GM19395 (cell line): ENCODE results near the gene PIM3.
"Not testable (repeated sequence)": the region's sequence is repeated elsewhere in the genome, so short reads cannot be mapped to it uniquely, and the experiment has no call there.

ENCODE experiments used
- ATAC-seq: cut with Tn5 transposase; IDR thresholded peaks from one replicate; pipeline ENCODE4 v1.9.1; 2021; ENCODE audit warnings: mild to moderate bottlenecking, moderate library complexity; ENCODE audit not compliant: unreplicated experiment

PIM3 gene

GRCh38 chr22:49942565-49943404 is 17.8 kb upstream of the PIM3 start:
- ATAC-seq: no peak

GRCh38 chr22:49943405-49943765 is 17.2 kb upstream of the PIM3 start:
- no peak for ATAC-seq

- no peak for ATAC-seq
Observed at GRCh38 chr22:49943771-49944398, 16.7 kb upstream of the PIM3 start.

- ATAC-seq: no peak
Observed at GRCh38 chr22:49944399-49944891, 16.1 kb upstream of the PIM3 start.

GRCh38 chr22:49945042-49945794 is 15.4 kb upstream of the PIM3 start:
- ATAC-seq: not testable (repeated sequence)

GRCh38 chr22:49946612-49947295 is 13.8 kb upstream of the PIM3 start:
- no peak for ATAC-seq

GRCh38 chr22:49947296-49947622 is 13.3 kb upstream of the PIM3 start:
- no peak for ATAC-seq

- ATAC-seq: no peak
Observed at GRCh38 chr22:49948116-49948957, 12.2 kb upstream of the PIM3 start.

- ATAC-seq: no peak
Observed at GRCh38 chr22:49948958-49949913, 11.3 kb upstream of the PIM3 start.

GRCh38 chr22:49949914-49950292 is 10.7 kb upstream of the PIM3 start:
- ATAC-seq: no peak

GRCh38 chr22:49950396-49950994 is 10.1 kb upstream of the PIM3 start:
- no peak for ATAC-seq

- ATAC-seq: no peak
Observed at GRCh38 chr22:49951000-49951677, 9.4 kb upstream of the PIM3 start.

- ATAC-seq: no peak
Observed at GRCh38 chr22:49951678-49951985, 8.9 kb upstream of the PIM3 start.

- ATAC-seq: no peak
Observed at GRCh38 chr22:49951986-49952896, 8.3 kb upstream of the PIM3 start.

GRCh38 chr22:49953027-49953679 is 7.4 kb upstream of the PIM3 start:
- ATAC-seq: no peak

- no peak for ATAC-seq
Observed at GRCh38 chr22:49953680-49954344, 6.8 kb upstream of the PIM3 start.
